Activated CD4-positive, alpha-beta T cell treated with anti-CD3 and anti-CD28 coated beads, Interleukin-2, amount 50 U/mL, for 48 hours (primary cell): ENCODE measurements around the gene SMG9.
"Not testable (repeated sequence)": the region's sequence is repeated elsewhere in the genome, so short reads cannot be mapped to it uniquely, and the experiment has no call there.

Source experiments
- DNase-seq, 2 experiments: peaks; one replicate each; pipeline ENCODE4 v3.0.0-alpha.2; 2020

SMG9 gene

GRCh38 chr19:43779147-43779819 is 24.5 kb upstream of the SMG9 start:
- peak in 1 of 2 experiments; percentile 17 for DNase-seq

GRCh38 chr19:43778651-43779050 is 23.9 kb upstream of the SMG9 start:
- DNase-seq, result peak in 1 of 2 experiments; percentile 18

- peak in 1 of 2 experiments; percentile 49 for DNase-seq
Observed at GRCh38 chr19:43777163-43777695, 22.5 kb upstream of the SMG9 start.

GRCh38 chr19:43776286-43776685 is 21.5 kb upstream of the SMG9 start:
- peak; percentile 79 to 84 for DNase-seq

GRCh38 chr19:43775299-43775890 is 20.6 kb upstream of the SMG9 start:
- no peak for DNase-seq

- not testable (repeated sequence) for DNase-seq
Observed at GRCh38 chr19:43774940-43775258, 20.1 kb upstream of the SMG9 start.

- DNase-seq, result no peak
Observed at GRCh38 chr19:43774103-43774939, 19.6 kb upstream of the SMG9 start.

- no peak for DNase-seq
Observed at GRCh38 chr19:43773725-43774102, 19.0 kb upstream of the SMG9 start.

- DNase-seq, result no peak
Observed at GRCh38 chr19:43769256-43769655, 14.5 kb upstream of the SMG9 start.

GRCh38 chr19:43768273-43769050 is 13.7 kb upstream of the SMG9 start:
- no peak for DNase-seq

GRCh38 chr19:43767818-43768217 is 13.1 kb upstream of the SMG9 start:
- no peak for DNase-seq

- DNase-seq, result no peak
Observed at GRCh38 chr19:43767316-43767715, 12.6 kb upstream of the SMG9 start.

GRCh38 chr19:43766755-43767043 is 11.9 kb upstream of the SMG9 start:
- no peak for DNase-seq

GRCh38 chr19:43765109-43765876 is 10.5 kb upstream of the SMG9 start:
- peak; percentile 89 to 92 for DNase-seq

- DNase-seq, result not testable (repeated sequence)
Observed at GRCh38 chr19:43764684-43765083, 9.9 kb upstream of the SMG9 start.

- DNase-seq, result peak; percentile 49 to 56
Observed at GRCh38 chr19:43763473-43763939, 8.7 kb upstream of the SMG9 start.

GRCh38 chr19:43762814-43763213 is 8.1 kb upstream of the SMG9 start:
- DNase-seq, result no peak

GRCh38 chr19:43760941-43761340 is 6.2 kb upstream of the SMG9 start:
- DNase-seq, result no peak

- no peak for DNase-seq
Observed at GRCh38 chr19:43759515-43759914, 4.8 kb upstream of the SMG9 start.

GRCh38 chr19:43755256-43755801 is 567 bp upstream of the SMG9 start:
- DNase-seq, result peak; percentile 83 to 88

GRCh38 chr19:43754253-43754502 is 584 bp downstream of the SMG9 start:
- no peak for DNase-seq

GRCh38 chr19:43752287-43752875 is 2.4 kb downstream of the SMG9 start:
- DNase-seq, result peak in 1 of 2 experiments; percentile 23
